ENCODE results near the gene RPS19BP1.

Gene RPS19BP1

GRCh38 chr22:39490966-39491680 lies 41.4 kb downstream of the RPS19BP1 start:
- POLR2A ChIA-PET, result interaction anchor here (0.9 to 1.3 kb wide), 2 partner anchors 29 to 32 kb away, joined by 4 to 9 read pairs; partner anchors contain the start of gene ATF4

GRCh38 chr22:39490135-39490798 lies 42.3 kb downstream of the RPS19BP1 start:
- no peak for TF ChIP-seq CTCF (IDR thresholded peaks at IDR 0.05; ENCODE audit: insufficient read depth, low read length, missing control alignments)
- H3K4me3 ChIP-seq (ENCODE audit: low read depth, low read length), result no peak overlapping the region
- ChIA-PET POLR2A (interaction anchor here (0.9 to 1.3 kb wide), 2 partner anchors 30 to 33 kb away, joined by 4 to 9 read pairs; partner anchors contain the start of gene ATF4), CTCF (interaction anchor here (1.0 to 10.7 kb wide), 8 partner anchors 10 to 319 kb away, joined by 3 to 132 read pairs (median 5); partner anchors contain the start of gene MIEF1)
- DNase-seq (ENCODE audit: low read depth, low spot score), result no peak

More at GRCh38 chr22:39490966-39491680, 41.4 kb downstream of the RPS19BP1 start:
- TF ChIP-seq CTCF (IDR thresholded peaks at IDR 0.05; ENCODE audit: insufficient read depth, low read length, missing control alignments), result no peak
- CTCF ChIA-PET, result interaction anchor here (0.8 to 10.7 kb wide), 10 partner anchors 10 to 546 kb away, joined by 3 to 132 read pairs (median 8); partner anchors contain the start of gene MIEF1
- H3K4me3 ChIP-seq (ENCODE audit: low read depth, low read length), result no peak overlapping the region
- no peak for DNase-seq (ENCODE audit: low read depth, low spot score)

GRCh38 chr22:39489094-39490068 lies 43.2 kb downstream of the RPS19BP1 start:
- DNase-seq (ENCODE audit: low read depth, low spot score), result no peak
- CTCF ChIA-PET, result interaction anchor here (1.0 to 10.7 kb wide), 8 partner anchors 9 to 318 kb away, joined by 3 to 132 read pairs (median 5); partner anchors contain the start of gene MIEF1
- no peak for TF ChIP-seq CTCF (IDR thresholded peaks at IDR 0.05; ENCODE audit: insufficient read depth, low read length, missing control alignments)

GRCh38 chr22:39488563-39489083 lies 43.9 kb downstream of the RPS19BP1 start:
- H3K4me3 ChIP-seq (ENCODE audit: low read depth, low read length), result no peak overlapping the region
- ChIA-PET POLR2A (no interaction called here), CTCF (interaction anchor here (10.7 kb wide), 1 partner anchor 8 kb away, joined by 132 read pairs; no protein-coding TSS in a partner anchor)

More at GRCh38 chr22:39489094-39490068, 43.2 kb downstream of the RPS19BP1 start:
- H3K4me3 ChIP-seq (ENCODE audit: low read depth, low read length), result no peak overlapping the region
- POLR2A ChIA-PET, result interaction anchor here (1.3 kb wide), 1 partner anchor 31 kb away, joined by 9 read pairs; the partner anchor contains the start of gene ATF4

More at GRCh38 chr22:39488563-39489083, 43.9 kb downstream of the RPS19BP1 start:
- no peak for DNase-seq (ENCODE audit: low read depth, low spot score)
- no peak for TF ChIP-seq CTCF (IDR thresholded peaks at IDR 0.05; ENCODE audit: insufficient read depth, low read length, missing control alignments)

All from AG04449 (cell line).